ENCODE data around the gene NUMB.

The NUMB gene

DNA sequence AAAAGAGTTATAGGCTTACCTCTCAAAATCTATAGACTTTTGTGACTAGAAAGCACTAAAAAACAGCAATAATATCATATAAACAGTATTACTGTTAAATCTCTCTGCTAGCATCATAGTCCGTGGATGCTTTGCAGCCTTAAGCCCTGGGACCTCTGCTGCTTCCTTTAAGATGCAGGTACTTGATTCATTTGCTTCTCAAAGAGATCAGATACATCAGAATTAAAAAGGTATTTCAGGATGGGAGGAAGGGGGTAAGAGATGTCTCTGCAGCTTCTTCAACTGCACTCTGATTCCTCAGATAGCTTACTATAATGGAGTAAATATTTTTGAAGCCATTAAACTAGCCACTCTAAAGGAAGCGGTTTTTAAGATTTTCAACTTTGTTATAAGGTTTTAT lies 171.7 kb downstream of the NUMB start:
- no peak overlapping the region for H3K9ac ChIP-seq (ENCODE audit: low read depth in 1 of 2, low read length in 2 of 2)
- peaks cover 37 to 63% of the 10 kb centered on the region in 2 donors for H3K36me3 ChIP-seq (ENCODE audit: control insufficient read depth in 2 of 2, insufficient read depth in 2 of 2, low read length in 2 of 2)
- no peak overlapping the region for H3K27ac ChIP-seq (ENCODE audit: low read depth in 2 of 2, low read length in 2 of 2)
- H3K27me3 ChIP-seq (ENCODE audit: control insufficient read depth in 2 of 2, insufficient read depth in 2 of 2, low read length in 2 of 2): no peaks in the 10 kb centered on the region
- H3K9me3 ChIP-seq (ENCODE audit: control insufficient read depth in 2 of 2, low read length in 2 of 2): no peaks in the 10 kb centered on the region
- no peaks in the 10 kb centered on the region for H3K4me1 ChIP-seq (ENCODE audit: control insufficient read depth in 2 of 2, insufficient read depth in 2 of 2, low read length in 2 of 2)
- no peak overlapping the region for H3K4me3 ChIP-seq (ENCODE audit: low read length in 2 of 2)

DNA sequence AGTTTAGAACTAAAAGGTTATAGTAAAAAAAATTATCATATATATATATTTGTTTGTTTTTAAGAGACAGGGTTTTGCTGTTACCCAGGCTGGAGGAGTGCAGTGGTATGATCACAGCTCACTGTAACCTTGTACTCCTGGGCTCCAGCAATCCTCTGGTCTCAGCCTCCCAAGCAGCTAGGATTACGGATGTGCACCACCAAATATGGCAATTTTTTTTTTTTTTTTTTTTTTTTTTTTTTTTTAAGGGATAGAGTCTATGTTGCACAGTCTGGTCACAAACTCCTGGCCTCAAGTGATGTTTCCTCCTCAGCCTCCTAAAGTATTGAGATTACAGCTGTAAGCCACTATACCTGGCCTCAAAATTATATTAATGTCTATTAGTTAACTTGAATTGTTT lies 172.4 kb downstream of the NUMB start:
- Histone ChIP-seq H3K4me1 (ENCODE audit: control insufficient read depth in 2 of 2, insufficient read depth in 2 of 2, low read length in 2 of 2) (no peaks in the 10 kb centered on the region), H3K9ac (ENCODE audit: low read depth in 1 of 2, low read length in 2 of 2) (no peak overlapping the region), H3K9me3 (ENCODE audit: control insufficient read depth in 2 of 2, low read length in 2 of 2) (no peaks in the 10 kb centered on the region), H3K27me3 (ENCODE audit: control insufficient read depth in 2 of 2, insufficient read depth in 2 of 2, low read length in 2 of 2) (no peaks in the 10 kb centered on the region), H3K27ac (ENCODE audit: low read depth in 2 of 2, low read length in 2 of 2) (no peak overlapping the region), H3K36me3 (ENCODE audit: control insufficient read depth in 2 of 2, insufficient read depth in 2 of 2, low read length in 2 of 2) (peaks cover 43 to 65% of the 10 kb centered on the region in 2 donors), H3K4me3 (ENCODE audit: low read length in 2 of 2) (no peak overlapping the region)

DNA sequence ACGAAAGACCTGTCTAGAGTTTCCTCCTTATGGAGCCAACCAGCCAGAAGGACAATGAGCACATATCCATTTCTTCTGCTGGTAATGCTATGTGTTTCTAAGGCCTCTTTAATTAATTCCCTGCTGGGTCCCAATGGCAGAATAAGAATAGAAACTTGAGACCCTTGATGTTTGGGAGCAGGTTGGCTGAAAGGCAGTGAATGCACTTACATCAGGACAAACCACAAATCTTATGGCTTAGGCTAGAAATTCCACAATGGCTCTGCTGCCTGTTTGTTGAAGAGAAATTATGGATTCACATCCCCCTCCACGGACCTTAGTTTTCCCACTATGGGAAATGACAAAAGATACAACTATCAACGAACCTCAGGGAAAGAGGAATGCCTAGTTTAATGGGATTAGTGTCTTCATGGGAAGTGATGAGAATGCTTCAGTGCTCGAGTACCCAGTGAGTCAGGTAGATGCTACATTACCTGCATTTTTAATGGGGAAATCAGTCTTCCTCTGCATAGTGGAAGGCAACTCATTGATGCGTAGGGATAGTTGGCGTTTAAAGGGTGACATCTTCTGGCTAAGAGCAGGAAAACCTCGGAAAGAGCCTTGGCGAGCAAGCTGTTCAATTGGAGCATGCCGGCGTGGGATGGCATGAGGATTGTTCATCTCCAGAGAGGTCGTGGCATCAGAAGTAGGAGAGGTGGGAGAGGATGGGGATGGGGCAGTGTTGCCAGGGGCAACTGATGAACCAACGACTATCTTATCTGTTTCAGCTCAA lies 174.6 kb downstream of the NUMB start:
- Histone ChIP-seq H3K27ac (ENCODE audit: low read depth in 2 of 2, low read length in 2 of 2) (no peak overlapping the region), H3K27me3 (ENCODE audit: control insufficient read depth in 2 of 2, insufficient read depth in 2 of 2, low read length in 2 of 2) (no peaks in the 10 kb centered on the region), H3K36me3 (ENCODE audit: control insufficient read depth in 2 of 2, insufficient read depth in 2 of 2, low read length in 2 of 2) (peaks cover 52 to 68% of the 10 kb centered on the region in 2 donors), H3K9me3 (ENCODE audit: control insufficient read depth in 2 of 2, low read length in 2 of 2) (no peaks in the 10 kb centered on the region), H3K4me3 (ENCODE audit: low read length in 2 of 2) (no peak overlapping the region), H3K4me1 (ENCODE audit: control insufficient read depth in 2 of 2, insufficient read depth in 2 of 2, low read length in 2 of 2) (no peaks in the 10 kb centered on the region), H3K9ac (ENCODE audit: low read depth in 1 of 2, low read length in 2 of 2) (no peak overlapping the region)

DNA sequence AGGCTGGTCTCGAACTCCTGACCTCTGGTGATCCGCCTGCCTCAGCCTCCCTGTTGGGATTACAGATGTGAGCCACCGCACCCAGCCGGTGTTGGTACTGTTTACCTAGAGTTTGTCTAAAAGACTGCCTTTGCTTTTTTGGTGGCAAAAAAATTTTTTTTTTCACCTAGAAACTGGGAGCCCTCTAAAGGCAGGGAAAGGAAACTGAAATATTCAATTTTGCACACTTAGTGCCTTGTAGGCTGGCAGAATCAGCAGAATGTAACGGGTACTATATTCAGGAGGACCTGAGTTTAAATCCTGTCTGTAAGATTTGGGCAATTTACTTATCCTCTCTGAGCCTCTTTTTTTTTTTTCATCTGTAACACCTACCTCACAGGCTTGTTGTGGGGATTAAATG lies 177.4 kb downstream of the NUMB start:
- no peak overlapping the region for H3K4me3 ChIP-seq (ENCODE audit: low read length in 2 of 2)
- no peaks in the 10 kb centered on the region for H3K27me3 ChIP-seq (ENCODE audit: control insufficient read depth in 2 of 2, insufficient read depth in 2 of 2, low read length in 2 of 2)
- no peaks in the 10 kb centered on the region for H3K9me3 ChIP-seq (ENCODE audit: control insufficient read depth in 2 of 2, low read length in 2 of 2)
- no peak overlapping the region for H3K9ac ChIP-seq (ENCODE audit: low read depth in 1 of 2, low read length in 2 of 2)
- no peaks in the 10 kb centered on the region for H3K4me1 ChIP-seq (ENCODE audit: control insufficient read depth in 2 of 2, insufficient read depth in 2 of 2, low read length in 2 of 2)
- H3K36me3 ChIP-seq (ENCODE audit: control insufficient read depth in 2 of 2, insufficient read depth in 2 of 2, low read length in 2 of 2): peaks cover 64 to 71% of the 10 kb centered on the region in 2 donors
- no peak overlapping the region for H3K27ac ChIP-seq (ENCODE audit: low read depth in 2 of 2, low read length in 2 of 2)

DNA sequence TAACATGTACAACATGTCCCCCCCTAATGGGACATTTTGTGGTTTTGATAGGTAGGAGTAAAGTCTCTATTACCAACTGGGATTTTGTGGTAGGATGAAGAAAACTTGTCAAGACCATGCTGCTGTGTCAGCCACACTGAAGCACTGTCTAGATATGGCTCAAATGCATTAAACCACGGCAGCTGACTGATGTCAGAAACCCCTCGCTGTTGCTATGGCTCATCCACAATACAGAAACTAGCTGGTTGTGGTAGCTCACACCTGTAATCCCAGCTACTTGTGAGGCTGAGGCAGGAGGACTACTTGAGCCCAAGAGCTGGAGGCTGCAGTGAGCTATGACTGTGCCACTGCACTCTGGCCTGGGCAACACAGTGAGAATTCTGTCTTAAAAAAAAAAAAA lies 181.0 kb downstream of the NUMB start:
- Histone ChIP-seq H3K4me1 (ENCODE audit: control insufficient read depth in 2 of 2, insufficient read depth in 2 of 2, low read length in 2 of 2) (no peaks in the 10 kb centered on the region), H3K27me3 (ENCODE audit: control insufficient read depth in 2 of 2, insufficient read depth in 2 of 2, low read length in 2 of 2) (no peaks in the 10 kb centered on the region), H3K9ac (ENCODE audit: low read depth in 1 of 2, low read length in 2 of 2) (no peak overlapping the region), H3K27ac (ENCODE audit: low read depth in 2 of 2, low read length in 2 of 2) (no peak overlapping the region), H3K4me3 (ENCODE audit: low read length in 2 of 2) (no peak overlapping the region), H3K36me3 (ENCODE audit: control insufficient read depth in 2 of 2, insufficient read depth in 2 of 2, low read length in 2 of 2) (peaks cover 50 to 56% of the 10 kb centered on the region in 2 donors), H3K9me3 (ENCODE audit: control insufficient read depth in 2 of 2, low read length in 2 of 2) (no peaks in the 10 kb centered on the region)

DNA sequence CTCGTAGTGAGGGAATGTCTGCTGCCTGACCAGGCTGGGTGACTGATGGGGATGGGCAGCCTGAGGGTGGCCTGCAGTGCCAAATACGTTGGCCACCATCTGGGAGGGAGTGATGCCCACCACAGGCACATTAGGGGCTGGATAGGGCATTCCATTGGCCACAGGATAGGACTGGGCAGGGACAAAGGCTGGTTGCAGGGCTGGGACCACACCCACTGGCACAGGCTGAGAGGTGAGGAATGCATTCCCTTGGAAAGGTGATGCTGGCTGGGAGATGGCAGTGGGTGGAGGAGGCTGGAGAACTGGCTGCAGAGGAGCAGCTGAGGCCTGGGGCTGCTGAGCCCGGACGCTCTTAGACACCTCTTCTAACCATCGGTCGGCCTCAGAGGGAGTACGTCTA lies 181.5 kb downstream of the NUMB start:
- Histone ChIP-seq H3K27ac (ENCODE audit: low read depth in 2 of 2, low read length in 2 of 2) (no peak overlapping the region), H3K9me3 (ENCODE audit: control insufficient read depth in 2 of 2, low read length in 2 of 2) (no peaks in the 10 kb centered on the region), H3K36me3 (ENCODE audit: control insufficient read depth in 2 of 2, insufficient read depth in 2 of 2, low read length in 2 of 2) (peaks cover 46 to 54% of the 10 kb centered on the region in 2 donors), H3K9ac (ENCODE audit: low read depth in 1 of 2, low read length in 2 of 2) (no peak overlapping the region), H3K4me3 (ENCODE audit: low read length in 2 of 2) (no peak overlapping the region), H3K4me1 (ENCODE audit: control insufficient read depth in 2 of 2, insufficient read depth in 2 of 2, low read length in 2 of 2) (no peaks in the 10 kb centered on the region), H3K27me3 (ENCODE audit: control insufficient read depth in 2 of 2, insufficient read depth in 2 of 2, low read length in 2 of 2) (no peaks in the 10 kb centered on the region)

DNA sequence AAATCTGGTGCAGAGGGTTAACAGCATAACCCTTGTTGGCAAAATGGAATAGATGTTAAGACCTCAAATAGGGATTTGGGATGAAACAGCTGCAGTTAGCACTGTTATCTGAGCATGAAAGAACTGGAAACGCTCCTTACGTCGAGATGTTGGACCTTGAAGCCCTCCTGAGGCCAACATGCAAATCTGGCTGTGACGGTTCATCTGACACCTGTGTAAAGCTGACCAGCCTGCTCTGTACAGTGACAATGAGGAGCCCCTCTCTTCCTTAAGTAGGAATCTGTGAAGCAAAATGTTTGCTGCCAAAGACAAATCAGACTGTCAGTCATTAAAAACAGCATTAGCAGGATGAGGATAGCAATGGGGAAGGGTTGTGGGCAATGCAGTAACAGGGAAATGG lies 184.5 kb downstream of the NUMB start:
- Histone ChIP-seq H3K4me3 (ENCODE audit: low read length in 2 of 2) (no peak overlapping the region), H3K36me3 (ENCODE audit: control insufficient read depth in 2 of 2, insufficient read depth in 2 of 2, low read length in 2 of 2) (peaks cover 29 to 39% of the 10 kb centered on the region in 2 donors), H3K9me3 (ENCODE audit: control insufficient read depth in 2 of 2, low read length in 2 of 2) (no peaks in the 10 kb centered on the region), H3K9ac (ENCODE audit: low read depth in 1 of 2, low read length in 2 of 2) (no peak overlapping the region), H3K4me1 (ENCODE audit: control insufficient read depth in 2 of 2, insufficient read depth in 2 of 2, low read length in 2 of 2) (peaks cover 0 to 2% of the 10 kb centered on the region in 2 donors), H3K27me3 (ENCODE audit: control insufficient read depth in 2 of 2, insufficient read depth in 2 of 2, low read length in 2 of 2) (no peaks in the 10 kb centered on the region), H3K27ac (ENCODE audit: low read depth in 2 of 2, low read length in 2 of 2) (no peak overlapping the region)

DNA sequence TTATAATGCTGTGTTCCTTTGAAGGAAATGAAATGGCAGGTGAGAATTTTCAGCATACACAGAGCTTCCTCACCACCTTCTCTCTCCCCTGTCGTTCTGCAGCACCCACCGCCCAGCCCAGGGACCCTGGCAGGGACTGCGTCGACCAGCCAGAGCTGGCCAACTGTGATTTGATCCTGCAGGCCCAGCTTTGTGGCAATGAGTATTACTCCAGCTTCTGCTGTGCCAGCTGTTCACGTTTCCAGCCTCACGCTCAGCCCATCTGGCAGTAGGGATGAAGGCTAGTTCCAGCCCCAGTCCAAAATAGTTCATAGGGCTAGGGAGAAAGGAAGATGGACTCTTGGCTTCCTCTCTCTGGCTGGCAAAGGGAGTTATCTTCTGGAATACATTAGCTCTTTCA lies 186.0 kb downstream of the NUMB start:
- H3K4me3 ChIP-seq (ENCODE audit: low read length in 2 of 2): no peak overlapping the region

DNA sequence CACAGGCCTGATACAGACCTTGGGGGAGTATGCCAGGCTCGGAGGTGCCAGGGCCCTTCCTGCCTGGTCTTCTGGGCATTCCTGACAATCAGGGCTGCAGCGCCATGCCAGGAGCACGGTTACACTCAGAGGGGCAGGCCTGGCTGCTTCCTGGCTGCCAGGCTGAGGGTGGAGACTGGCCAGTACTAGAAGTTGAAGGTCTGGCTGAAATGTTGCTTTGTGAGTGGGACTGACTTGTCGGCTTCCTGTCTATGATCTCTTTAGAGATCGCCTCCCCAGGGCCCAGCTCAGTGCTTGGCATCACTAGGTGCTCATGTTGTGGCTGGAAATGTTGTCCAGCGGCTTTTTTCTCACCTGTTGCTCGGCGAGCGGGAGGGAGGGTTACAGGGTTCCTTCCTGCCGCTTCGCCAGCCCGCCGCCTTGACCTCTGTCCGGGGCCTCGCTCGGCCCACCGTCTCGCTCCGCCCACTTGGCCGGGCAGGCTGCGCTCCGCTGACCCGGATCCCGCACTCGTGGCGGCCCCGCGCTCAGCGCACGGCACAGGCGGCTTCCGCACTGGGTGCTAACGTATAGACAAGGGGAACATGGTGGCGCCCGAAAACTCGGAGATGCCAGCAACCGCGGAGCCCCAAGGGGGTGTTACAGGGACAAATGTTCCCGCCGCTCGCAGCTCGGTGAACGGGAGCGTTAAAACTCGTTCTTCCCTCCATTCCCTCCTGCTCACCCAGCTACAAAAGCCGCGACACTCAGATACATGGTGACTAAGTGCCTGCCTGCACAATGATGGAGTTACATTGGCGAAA lies 188.4 kb downstream of the NUMB start:
- no peaks in the 10 kb centered on the region for H3K9me3 ChIP-seq (ENCODE audit: control insufficient read depth in 2 of 2, low read length in 2 of 2)
- peak overlapping the region in 1 of 2 donors; percentile 34 for H3K9ac ChIP-seq (ENCODE audit: low read depth in 1 of 2, low read length in 2 of 2)
- H3K27me3 ChIP-seq (ENCODE audit: control insufficient read depth in 2 of 2, insufficient read depth in 2 of 2, low read length in 2 of 2): no peaks in the 10 kb centered on the region
- peaks cover 11 to 15% of the 10 kb centered on the region in 2 donors for H3K36me3 ChIP-seq (ENCODE audit: control insufficient read depth in 2 of 2, insufficient read depth in 2 of 2, low read length in 2 of 2)
- H3K4me3 ChIP-seq (ENCODE audit: low read length in 2 of 2): peak overlapping the region; percentile 36 to 53
- peaks cover 0 to 2% of the 10 kb centered on the region in 2 donors for H3K4me1 ChIP-seq (ENCODE audit: control insufficient read depth in 2 of 2, insufficient read depth in 2 of 2, low read length in 2 of 2)
- H3K27ac ChIP-seq (ENCODE audit: low read depth in 2 of 2, low read length in 2 of 2): no peak overlapping the region

More for the DNA sequence above, 186.0 kb downstream of the NUMB start:
- Histone ChIP-seq H3K4me1 (ENCODE audit: control insufficient read depth in 2 of 2, insufficient read depth in 2 of 2, low read length in 2 of 2) (peaks cover 0 to 2% of the 10 kb centered on the region in 2 donors), H3K27me3 (ENCODE audit: control insufficient read depth in 2 of 2, insufficient read depth in 2 of 2, low read length in 2 of 2) (no peaks in the 10 kb centered on the region), H3K9me3 (ENCODE audit: control insufficient read depth in 2 of 2, low read length in 2 of 2) (no peaks in the 10 kb centered on the region), H3K27ac (ENCODE audit: low read depth in 2 of 2, low read length in 2 of 2) (no peak overlapping the region), H3K36me3 (ENCODE audit: control insufficient read depth in 2 of 2, insufficient read depth in 2 of 2, low read length in 2 of 2) (peaks cover 27 to 36% of the 10 kb centered on the region in 2 donors), H3K9ac (ENCODE audit: low read depth in 1 of 2, low read length in 2 of 2) (no peak overlapping the region)

DNA sequence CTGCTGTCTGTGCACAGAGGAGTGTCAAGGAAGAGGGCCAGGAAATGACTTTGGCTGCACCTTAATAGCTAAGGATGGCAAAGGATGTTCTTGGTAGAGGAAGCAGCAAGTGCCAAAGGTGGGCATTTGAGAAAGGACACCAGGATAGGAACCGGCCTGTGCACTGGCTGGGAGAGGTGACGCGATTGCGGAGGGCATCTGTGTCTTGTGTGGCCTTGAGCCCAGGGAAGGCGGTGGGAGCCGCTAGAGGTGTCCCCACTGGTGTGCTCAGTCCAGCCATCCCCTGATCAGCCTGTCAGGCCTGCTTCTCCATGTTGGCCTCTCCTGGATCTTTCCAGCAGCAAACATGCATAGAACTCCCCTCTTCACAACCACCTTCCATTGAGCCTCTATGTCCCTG lies 190.9 kb downstream of the NUMB start:
- no peak overlapping the region for H3K27ac ChIP-seq (ENCODE audit: low read depth in 2 of 2, low read length in 2 of 2)
- H3K4me1 ChIP-seq (ENCODE audit: control insufficient read depth in 2 of 2, insufficient read depth in 2 of 2, low read length in 2 of 2): peaks cover 0 to 2% of the 10 kb centered on the region in 2 donors
- H3K36me3 ChIP-seq (ENCODE audit: control insufficient read depth in 2 of 2, insufficient read depth in 2 of 2, low read length in 2 of 2): peaks cover 2 to 4% of the 10 kb centered on the region in 2 donors
- no peaks in the 10 kb centered on the region for H3K27me3 ChIP-seq (ENCODE audit: control insufficient read depth in 2 of 2, insufficient read depth in 2 of 2, low read length in 2 of 2)
- H3K9me3 ChIP-seq (ENCODE audit: control insufficient read depth in 2 of 2, low read length in 2 of 2): no peaks in the 10 kb centered on the region
- H3K4me3 ChIP-seq (ENCODE audit: low read length in 2 of 2): no peak overlapping the region
- no peak overlapping the region for H3K9ac ChIP-seq (ENCODE audit: low read depth in 1 of 2, low read length in 2 of 2)

All from mucosa of rectum (tissue), 2 donors.